Neural cell (in vitro differentiated cells): ENCODE results near the gene CNTN4.

Experiments used
- EZH2 ChIP-seq: fragments of 200-600, 300-800 bp; shearing (Covaris generic), sonication (generic); IDR thresholded peaks from 2 replicates; pipeline ENCODE4 v1.6.1; 2014; ENCODE audit warnings: antibody characterized with exemption, low read length, borderline replicate concordance, mild to moderate bottlenecking; ENCODE audit not compliant: insufficient read depth, poor library complexity, severe bottlenecking
- MXI1 ChIP-seq: fragments of 450-650 bp; conservative IDR thresholded peaks from 2 replicates; pipeline ENCODE4 v1.6.1; 2014; ENCODE audit warnings: antibody characterized with exemption, mild to moderate bottlenecking; ENCODE audit not compliant: poor library complexity, severe bottlenecking
- RAD21 ChIP-seq: fragments of 450-650 bp; conservative IDR thresholded peaks from 2 replicates; pipeline ENCODE4 v1.6.1; 2014; ENCODE audit warnings: antibody characterized with exemption, mild to moderate bottlenecking, moderate library complexity
- TF ChIP-seq, protein P1 (sequence below): IDR thresholded peaks from 2 replicates; pipeline ENCODE4 v1.6.1; 2012; ENCODE audit warnings: borderline replicate concordance

DNA sequence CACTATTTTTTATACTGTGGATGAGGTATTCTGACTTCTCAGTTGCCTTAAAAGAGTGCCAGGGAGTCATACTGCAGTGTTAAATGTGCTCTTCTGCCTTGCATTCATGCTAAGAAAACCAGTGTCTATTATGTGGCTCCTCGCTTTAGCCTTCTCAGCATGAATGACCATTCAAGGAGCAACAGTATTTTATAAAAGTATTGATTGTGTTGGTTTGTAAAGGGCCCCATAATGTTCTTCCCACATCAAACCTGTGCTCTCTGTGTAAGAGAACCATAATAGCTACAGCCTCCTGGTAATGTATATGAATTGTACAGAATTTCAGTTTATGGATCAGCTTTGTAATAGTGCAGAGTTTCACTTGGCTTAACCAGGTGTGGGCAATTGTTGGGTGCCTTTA lies 316.4 kb downstream of the CNTN4 start:
- no peak for TF ChIP-seq EZH2
- no peak for TF ChIP-seq RAD21
- TF ChIP-seq MXI1, result no peak
- TF ChIP-seq, protein P1, sequence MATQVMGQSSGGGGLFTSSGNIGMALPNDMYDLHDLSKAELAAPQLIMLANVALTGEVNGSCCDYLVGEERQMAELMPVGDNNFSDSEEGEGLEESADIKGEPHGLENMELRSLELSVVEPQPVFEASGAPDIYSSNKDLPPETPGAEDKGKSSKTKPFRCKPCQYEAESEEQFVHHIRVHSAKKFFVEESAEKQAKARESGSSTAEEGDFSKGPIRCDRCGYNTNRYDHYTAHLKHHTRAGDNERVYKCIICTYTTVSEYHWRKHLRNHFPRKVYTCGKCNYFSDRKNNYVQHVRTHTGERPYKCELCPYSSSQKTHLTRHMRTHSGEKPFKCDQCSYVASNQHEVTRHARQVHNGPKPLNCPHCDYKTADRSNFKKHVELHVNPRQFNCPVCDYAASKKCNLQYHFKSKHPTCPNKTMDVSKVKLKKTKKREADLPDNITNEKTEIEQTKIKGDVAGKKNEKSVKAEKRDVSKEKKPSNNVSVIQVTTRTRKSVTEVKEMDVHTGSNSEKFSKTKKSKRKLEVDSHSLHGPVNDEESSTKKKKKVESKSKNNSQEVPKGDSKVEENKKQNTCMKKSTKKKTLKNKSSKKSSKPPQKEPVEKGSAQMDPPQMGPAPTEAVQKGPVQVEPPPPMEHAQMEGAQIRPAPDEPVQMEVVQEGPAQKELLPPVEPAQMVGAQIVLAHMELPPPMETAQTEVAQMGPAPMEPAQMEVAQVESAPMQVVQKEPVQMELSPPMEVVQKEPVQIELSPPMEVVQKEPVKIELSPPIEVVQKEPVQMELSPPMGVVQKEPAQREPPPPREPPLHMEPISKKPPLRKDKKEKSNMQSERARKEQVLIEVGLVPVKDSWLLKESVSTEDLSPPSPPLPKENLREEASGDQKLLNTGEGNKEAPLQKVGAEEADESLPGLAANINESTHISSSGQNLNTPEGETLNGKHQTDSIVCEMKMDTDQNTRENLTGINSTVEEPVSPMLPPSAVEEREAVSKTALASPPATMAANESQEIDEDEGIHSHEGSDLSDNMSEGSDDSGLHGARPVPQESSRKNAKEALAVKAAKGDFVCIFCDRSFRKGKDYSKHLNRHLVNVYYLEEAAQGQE, result no peak
